ENCODE measurements around the gene TK2.

TK2 gene

DNA sequence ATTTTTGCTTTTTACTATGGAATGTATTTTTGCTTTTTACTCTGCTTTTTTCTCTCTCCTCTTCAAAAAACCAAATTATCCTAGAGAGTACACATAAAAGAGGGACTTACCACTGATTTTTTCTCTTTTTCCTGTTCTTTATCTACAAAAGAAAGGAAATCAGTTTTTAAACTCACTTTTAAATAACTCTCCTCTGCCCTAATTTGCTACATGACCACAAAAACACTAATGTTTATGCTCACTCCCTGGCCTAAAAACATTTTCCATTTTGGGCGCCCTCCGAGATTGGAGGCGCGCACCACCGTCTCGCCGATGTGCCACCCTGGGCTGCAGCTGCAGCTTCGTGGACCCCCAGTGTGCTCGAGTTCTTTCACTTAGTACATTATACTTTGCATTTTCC, 1.1 kb downstream of the TK2 start:
- TF ChIP-seq, protein P1, sequence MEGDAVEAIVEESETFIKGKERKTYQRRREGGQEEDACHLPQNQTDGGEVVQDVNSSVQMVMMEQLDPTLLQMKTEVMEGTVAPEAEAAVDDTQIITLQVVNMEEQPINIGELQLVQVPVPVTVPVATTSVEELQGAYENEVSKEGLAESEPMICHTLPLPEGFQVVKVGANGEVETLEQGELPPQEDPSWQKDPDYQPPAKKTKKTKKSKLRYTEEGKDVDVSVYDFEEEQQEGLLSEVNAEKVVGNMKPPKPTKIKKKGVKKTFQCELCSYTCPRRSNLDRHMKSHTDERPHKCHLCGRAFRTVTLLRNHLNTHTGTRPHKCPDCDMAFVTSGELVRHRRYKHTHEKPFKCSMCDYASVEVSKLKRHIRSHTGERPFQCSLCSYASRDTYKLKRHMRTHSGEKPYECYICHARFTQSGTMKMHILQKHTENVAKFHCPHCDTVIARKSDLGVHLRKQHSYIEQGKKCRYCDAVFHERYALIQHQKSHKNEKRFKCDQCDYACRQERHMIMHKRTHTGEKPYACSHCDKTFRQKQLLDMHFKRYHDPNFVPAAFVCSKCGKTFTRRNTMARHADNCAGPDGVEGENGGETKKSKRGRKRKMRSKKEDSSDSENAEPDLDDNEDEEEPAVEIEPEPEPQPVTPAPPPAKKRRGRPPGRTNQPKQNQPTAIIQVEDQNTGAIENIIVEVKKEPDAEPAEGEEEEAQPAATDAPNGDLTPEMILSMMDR (IDR thresholded peaks at IDR 0.05): no peak

DNA sequence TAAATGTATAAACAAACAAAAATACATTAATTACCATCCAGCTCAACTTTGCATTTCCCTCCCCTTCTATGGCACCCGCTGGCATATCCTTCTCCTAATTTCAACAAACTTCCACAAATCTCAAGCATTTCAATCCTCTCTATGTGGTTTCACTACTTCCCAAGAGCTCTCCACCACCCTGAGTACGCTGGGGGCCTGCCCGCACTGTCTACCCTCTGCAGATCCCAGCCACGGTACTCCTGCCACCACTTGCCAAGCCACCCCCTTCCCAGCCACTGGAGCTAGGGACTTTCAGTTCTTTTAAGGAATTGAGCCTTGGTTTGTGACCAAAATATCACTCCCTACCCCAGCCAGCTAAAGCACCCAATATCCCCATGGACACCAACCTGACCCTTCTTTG, 1.9 kb downstream of the TK2 start:
- TF ChIP-seq, protein P1 (IDR thresholded peaks at IDR 0.05): no peak

DNA sequence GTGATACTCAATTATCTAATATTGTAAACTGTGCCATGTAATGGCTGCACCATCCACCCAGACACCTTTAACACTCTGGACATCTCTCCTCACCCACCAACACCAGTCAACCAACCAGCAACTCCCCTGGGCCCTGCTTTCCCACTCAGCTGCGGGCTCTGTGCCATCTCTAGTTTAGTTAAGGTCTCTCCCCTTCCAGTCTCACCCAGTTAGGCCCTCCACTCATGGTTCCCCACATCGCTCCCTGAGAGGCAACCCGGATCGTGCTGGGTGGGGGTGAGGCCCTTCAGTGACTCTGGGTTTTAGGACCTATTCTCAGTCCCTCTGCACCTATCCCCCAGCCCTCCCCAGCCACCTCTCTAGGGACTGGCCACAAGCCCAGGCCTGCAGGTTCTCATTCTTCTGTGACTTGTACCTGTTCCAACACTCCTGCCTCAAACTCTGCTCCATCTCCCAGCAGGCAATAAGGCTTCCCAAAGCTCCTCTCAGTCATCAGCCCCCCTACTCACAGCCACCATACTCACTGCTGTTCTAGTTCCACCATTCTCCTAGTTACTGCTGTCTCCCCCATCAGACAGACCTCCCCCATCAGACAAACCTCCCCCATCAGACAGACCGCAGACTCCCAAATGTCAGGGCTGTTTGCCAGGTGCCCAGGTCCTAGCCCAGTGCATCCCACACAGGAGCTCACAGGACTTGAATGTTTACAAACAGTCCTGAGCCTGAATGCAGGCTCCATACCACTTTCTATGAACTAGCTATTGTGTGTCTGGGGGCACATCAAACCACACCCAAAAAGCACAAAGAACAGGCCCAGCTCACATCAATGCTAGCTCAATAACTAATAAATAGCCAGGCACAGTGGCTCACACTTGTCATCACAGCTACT, 2.6 kb downstream of the TK2 start:
- TF ChIP-seq, protein P1 (IDR thresholded peaks at IDR 0.05): no peak

DNA sequence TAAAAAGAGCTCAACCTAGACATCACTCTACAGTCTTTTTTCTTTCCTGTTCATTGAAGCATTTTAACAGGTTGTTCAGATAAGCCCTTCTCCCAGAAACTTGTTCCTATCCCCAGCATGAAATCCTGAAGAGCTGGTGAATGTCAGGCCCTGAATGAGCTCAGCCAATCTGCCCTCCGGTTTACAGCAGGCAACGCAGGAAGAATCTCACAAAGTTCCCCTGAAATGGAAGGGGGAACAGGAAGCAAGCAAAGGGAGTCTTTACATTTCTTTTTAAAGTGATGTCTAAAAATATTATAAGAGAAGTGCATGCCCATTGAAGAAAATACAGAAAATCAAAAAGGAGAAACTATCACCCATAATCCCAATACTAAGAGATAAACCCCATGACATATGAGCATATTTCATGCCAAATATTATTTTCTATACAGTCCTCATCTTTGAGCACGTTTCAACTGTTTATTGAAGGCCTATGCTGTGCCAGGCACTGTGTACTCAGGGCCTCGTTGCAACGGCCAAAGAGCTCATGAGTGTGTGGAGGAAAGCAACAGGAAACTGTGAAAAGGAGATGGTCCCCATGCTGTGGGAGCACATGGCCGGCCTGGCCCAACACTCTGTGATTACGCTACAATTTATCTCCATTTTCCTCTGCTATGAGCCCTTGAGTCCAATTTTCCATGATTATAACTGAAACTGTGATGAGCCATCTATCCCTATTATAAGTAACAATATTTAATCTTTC, 5.7 kb downstream of the TK2 start:
- TF ChIP-seq, protein P1 (IDR thresholded peaks at IDR 0.05): no peak

DNA sequence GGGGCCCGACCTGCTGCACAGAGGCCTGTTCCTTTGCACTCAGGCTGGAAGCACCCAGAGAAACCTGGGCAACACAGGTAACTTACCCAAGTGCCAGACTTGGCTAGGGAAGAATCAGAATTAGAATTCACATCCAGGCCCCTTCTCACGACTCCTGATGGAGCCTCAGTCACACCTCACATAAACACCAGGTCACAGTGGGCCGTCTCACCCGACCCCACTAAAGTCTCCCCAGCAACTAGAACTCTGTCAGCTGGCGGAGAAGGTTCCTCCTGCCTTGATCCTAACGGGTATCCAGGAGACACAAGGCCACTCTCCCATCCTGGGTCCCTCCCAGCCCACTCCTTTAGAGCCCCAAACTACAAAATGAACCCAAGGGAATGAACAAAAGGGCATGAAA, 6.4 kb downstream of the TK2 start:
- TF ChIP-seq, protein P1 (IDR thresholded peaks at IDR 0.05): no peak

DNA sequence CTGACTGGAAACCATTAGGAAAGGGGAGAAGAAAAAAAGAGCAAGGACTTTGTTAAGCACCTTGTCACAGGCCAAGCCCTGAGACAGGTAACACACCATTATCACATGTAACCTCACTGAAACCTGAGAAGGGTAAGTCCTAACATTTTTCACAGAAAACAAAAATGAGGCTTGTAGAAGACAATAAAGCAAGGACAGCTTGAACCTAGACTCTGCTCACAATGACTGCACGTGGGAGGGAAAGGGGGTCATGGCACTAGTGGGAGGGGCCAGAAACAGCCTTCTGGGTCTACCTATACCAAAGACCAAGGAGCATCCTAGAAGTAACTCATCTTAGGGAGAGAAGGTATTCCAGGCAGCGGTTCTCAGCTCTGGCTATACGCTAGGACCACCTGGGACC, 7.5 kb downstream of the TK2 start:
- TF ChIP-seq, protein P1 (IDR thresholded peaks at IDR 0.05): no peak

DNA sequence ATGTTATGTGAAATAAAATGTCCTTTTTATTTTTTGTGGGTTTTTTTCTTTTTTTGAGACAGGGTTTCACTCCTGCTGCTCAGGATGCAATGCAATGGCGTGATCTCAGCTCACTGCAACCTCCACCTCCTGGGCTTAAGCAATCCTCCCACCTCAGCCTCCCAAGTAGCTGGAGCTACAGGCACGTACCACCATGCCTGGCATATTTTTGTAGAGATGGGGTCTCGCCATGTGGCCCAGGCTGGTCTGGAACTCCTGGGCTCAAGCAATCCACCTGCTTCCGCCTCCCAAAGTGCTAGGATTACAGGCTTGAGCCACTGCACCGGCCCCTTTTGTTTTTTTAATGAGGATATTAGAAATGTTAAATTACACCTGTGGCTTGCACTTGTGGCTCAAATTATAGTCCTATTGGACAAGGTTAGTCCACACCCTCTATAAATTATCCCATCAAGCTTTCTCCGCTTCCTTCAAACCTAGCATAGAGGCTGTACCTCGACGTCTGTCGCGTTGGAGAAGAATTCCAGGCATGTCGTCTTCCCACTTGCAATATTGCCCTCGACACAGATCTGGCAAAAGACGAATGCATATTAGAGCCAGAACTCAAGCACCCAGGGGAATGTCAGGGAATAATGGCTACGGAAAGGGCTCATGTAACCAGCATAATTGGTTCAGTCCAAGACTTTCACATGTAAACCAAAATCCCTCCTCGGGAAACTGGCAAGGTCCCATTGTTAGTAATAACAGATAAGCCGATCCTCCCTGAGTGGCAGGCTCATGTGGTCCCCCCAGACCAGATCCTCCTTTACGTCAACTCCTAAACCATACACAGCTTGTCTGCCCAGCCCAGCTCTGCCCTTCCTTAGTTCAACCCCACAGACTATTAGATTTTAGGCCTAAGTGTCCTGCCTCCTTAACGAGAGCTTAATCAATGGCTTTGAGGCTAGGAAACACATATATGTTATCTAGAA, 8.2 kb downstream of the TK2 start:
- TF ChIP-seq, protein P1 (IDR thresholded peaks at IDR 0.05): no peak
